Heart left ventricle (tissue), 13 donors: Measurements from ENCODE around the gene GABBR2.

Source experiments
- CTCF ChIP-seq, 12 donors: fragments of 200-600 bp; sonication (generic) in 4 of 12; IDR thresholded peaks; one replicate each; pipeline versions ENCODE4 v1.5.0 to v1.8.0; 2018 to 2022; ENCODE audit warnings: antibody characterized with exemption in 12 of 12, mild to moderate bottlenecking in 5 of 12
- POLR2A ChIP-seq, 2 donors: fragments of 450-650 bp; IDR thresholded peaks; one replicate each; pipeline ENCODE4 v1.6.1; 2017; ENCODE audit warnings: antibody characterized with exemption in 2 of 2, mild to moderate bottlenecking in 2 of 2, moderate library complexity in 2 of 2
- donor health status: ischemic (EF 13 %, LVEDD 7.1; RV severe dilation, severe dysfunction).
- donor health status: DM: no; HTN: yes; CAD: no.
- donor health status: DM: no; HTN: no; CAD: no.
- donor health status: ischemic (EF 25% LVEDD 6.9; RV normal size, moderate dysfunction).
- donor health status: ischemic (EF 25% LVEDD 5.7; RV mildly dilated, moderate dysfunction).
- donor health status: ischemic (EF 35%, LVEDD 5.7; RV mildly dilated, moderate dysfunction).
- donor health status: nonischemic (EF 11% LVEDD 7.7; RV severe dilation, severe dysfunction).
- donor health status: DM: yes; HTN: yes; CAD: no.
- donor health status: PGD.
- donor health status: ischemic (EF 29% LVEDD 5.4; RV normal size, mild dysfunction).
- donor health status: nonischemic (EF 23%, LVEDD 6.1; RV moderate dilation, normal function).

- TF ChIP-seq POLR2A (IDR thresholded peaks at IDR 0.05) = no peak
- no peak for TF ChIP-seq CTCF (IDR thresholded peaks at IDR 0.05)
Observed at GRCh38 chr9:98519641-98520040, 189.1 kb downstream of the GABBR2 start.
